AG20443 (cell line): ENCODE data around the gene PPP1R18.
"Not testable (repeated sequence)": the region's sequence is repeated elsewhere in the genome, so short reads cannot be mapped to it uniquely, and the experiment has no call there.

Experiments
- DNase-seq: peaks from one replicate; pipeline ENCODE4 v3.0.0; 2012; ENCODE audit warnings: low spot score, mixed read lengths

Gene PPP1R18

GRCh38 chr6:30666300-30666699 is 20.1 kb downstream of the PPP1R18 start:
- not testable (repeated sequence) for DNase-seq

- DNase-seq, result no peak
Measured at GRCh38 chr6:30664994-30665767, 21.3 kb downstream of the PPP1R18 start.

- not testable (repeated sequence) for DNase-seq
Measured at GRCh38 chr6:30657922-30658321, 28.5 kb downstream of the PPP1R18 start.

GRCh38 chr6:30657454-30657853 is 29.0 kb downstream of the PPP1R18 start:
- DNase-seq, result no peak

GRCh38 chr6:30656513-30656912 is 29.9 kb downstream of the PPP1R18 start:
- DNase-seq, result no peak

- DNase-seq, result no peak
Measured at GRCh38 chr6:30655743-30656094, 30.7 kb downstream of the PPP1R18 start.

- DNase-seq, result no peak
Measured at GRCh38 chr6:30654798-30655742, 31.4 kb downstream of the PPP1R18 start.

GRCh38 chr6:30651143-30651542 is 35.3 kb downstream of the PPP1R18 start:
- DNase-seq, result no peak

- DNase-seq, result peak; percentile 89
Measured at GRCh38 chr6:30647242-30648116, 39.0 kb downstream of the PPP1R18 start.

- peak; percentile 100 for DNase-seq
Measured at GRCh38 chr6:30646450-30647241, 39.8 kb downstream of the PPP1R18 start, which contains the start of gene C6orf136. TSS of gene C6orf136 (plus strand) at chr6:30647133. CDS start at chr6:30647232, 99 bp downstream.

GRCh38 chr6:30645989-30646388 is 40.5 kb downstream of the PPP1R18 start:
- no peak for DNase-seq

- no peak for DNase-seq
Measured at GRCh38 chr6:30644769-30645168, 41.7 kb downstream of the PPP1R18 start.

GRCh38 chr6:30643656-30644055 is 42.8 kb downstream of the PPP1R18 start:
- DNase-seq, result no peak

- no peak for DNase-seq
Measured at GRCh38 chr6:30641048-30641447, 45.4 kb downstream of the PPP1R18 start.

- DNase-seq, result no peak
Measured at GRCh38 chr6:30640481-30640880, 46.0 kb downstream of the PPP1R18 start.

GRCh38 chr6:30635834-30636233 is 50.6 kb downstream of the PPP1R18 start:
- no peak for DNase-seq

- DNase-seq, result peak; percentile 95
Measured at GRCh38 chr6:30626484-30627366, 59.7 kb downstream of the PPP1R18 start, which contains the start of gene ATAT1. TSS of gene ATAT1 (plus strand) at chr6:30626874.
